NCI-H2227 treated with DMSO at 0.1 percent for 48 hours (cell line): ENCODE measurements around the gene SHPK.
A peak's percentile ranks its signal among the peaks of the same experiment; 100 is the strongest.

Source experiments
- DNase-seq: peaks from one replicate; lab custom pipeline; 2025; lab: John Stamatoyannopoulos, UW

Gene SHPK

DNA sequence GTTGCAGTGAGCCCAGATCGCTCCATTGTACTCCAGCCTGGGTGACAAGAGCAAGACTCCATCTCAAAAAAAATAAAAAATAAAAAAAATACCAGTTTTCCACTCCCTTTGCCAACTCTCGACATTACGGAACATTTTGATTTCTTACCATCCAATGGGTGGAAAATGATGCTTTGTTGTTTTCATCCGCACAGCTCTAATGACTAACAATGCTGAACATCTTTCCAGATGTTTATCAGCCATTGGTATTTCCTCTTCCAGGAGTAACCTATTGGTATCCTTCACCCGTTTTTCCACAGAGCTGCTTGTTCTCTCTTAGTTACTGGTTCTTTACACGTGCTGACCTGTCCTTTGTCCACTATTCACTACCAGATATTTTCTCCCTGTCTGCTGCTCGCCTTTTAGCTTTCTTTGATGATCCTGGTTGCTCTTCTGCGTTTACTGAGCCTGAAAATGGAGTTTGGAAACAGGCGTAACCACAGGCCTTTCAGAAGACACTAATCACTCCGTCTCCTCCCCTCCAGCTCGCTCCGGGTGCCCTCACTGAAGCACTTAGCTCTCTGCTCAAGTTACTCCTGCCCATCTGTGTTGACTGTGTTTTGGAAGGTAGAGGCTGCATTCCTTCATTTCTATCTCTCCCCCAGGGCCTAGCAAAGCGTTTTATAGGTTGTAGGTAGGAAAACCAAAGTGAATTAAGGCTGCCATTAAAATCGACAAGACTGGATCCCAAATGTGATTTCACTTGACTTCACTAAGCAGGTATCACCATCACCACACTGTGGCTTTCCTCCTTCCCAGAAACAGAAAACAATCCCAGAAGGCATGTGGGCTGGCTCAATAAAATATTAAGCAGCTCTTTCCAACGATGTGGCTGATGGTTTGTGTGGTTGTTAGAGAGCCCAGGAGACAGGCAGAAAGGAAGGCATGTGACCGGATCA, 8.9 kb downstream of the SHPK start:
- peak; percentile 35 for DNase-seq

DNA sequence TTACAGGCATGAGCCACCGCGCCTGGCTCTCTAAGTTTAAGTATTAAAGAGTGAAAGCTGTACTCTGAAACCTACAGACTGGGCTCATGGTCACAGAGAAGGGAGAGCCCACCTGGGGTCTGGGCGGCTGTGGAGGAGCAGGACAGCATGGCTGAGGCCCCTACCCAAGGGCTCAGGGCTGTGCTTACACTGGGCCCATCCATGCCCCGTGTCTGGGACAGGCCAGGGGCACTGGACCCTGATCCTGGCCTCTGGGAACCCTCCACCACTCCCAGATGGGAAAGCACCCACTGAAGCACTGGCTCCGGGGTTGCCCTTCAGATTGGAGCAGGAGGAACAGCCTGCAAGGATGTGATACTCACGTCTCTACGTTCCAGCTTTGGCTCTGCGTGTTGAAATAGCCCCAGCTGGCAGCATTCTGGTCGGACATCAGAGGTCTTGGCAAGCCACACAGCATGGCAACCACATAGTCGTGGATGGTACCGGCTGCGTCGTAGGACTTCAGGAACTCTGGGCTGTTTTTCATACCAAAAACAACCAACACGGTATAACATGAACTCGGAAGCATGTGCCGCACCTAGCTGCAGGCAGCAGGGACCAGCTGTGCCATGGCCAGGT, 13.0 kb downstream of the SHPK start:
- no peak for DNase-seq

DNA sequence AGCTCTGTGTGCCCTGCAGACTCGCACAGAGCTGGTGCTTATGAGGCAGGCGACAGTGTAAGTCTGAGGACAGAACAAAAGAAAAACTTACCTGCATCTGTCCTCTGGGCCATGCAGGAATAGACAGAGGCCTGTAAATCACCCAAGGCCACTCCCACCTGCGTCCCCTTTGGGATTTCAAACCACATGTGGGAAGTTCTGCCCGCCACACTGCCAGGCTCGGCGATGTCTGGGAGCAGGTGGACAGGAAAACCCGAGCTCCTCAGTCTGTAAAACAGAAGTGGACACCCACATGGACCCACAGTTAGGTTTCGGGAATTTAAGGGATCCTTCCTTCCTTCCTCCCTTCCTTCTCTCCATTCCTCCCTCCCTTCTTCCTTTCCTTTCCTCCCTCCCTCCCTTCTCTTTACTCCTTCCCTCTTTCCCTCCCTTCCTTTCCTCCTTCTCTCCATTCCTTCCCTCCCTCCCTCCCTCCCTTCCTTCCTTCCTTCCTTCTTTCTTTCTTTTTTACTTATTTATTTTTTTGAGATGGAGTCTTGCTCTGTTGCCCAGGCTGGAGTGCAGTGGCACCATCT, 14.8 kb downstream of the SHPK start:
- no peak for DNase-seq

DNA sequence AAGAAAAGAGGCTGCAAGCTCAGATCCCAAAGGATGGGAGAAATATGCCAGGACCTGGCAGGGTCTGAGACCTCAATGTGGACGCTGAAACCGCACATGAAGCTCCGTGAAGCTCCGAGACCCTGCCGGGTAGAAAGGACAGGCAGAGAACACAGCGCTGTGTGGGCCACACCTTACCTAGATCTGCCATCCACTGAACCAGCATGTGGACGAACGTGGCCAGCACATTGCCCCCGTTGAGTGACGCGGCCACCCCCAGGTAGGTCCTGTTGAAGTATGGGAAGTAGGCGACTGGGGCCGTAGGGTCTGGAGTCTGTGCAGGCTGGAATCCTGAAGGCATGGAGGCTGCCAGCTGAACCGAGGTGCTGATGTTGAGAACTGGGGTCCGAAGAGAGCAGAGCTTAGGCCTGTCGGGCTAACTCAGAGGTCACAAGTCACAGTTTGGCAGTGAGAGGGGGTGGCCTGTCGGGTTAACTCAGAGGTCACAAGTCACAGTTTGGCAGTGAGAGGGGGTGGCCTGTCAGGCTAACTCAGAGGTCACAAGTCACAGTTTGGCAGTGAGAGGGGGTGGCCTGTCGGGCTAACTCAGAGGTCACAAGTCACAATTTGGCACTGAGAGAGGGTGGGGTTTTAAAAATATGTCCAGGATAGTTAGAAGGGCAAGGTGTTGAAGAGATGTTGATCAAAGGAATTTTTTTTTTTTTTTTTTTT, 20.7 kb downstream of the SHPK start:
- no peak for DNase-seq

DNA sequence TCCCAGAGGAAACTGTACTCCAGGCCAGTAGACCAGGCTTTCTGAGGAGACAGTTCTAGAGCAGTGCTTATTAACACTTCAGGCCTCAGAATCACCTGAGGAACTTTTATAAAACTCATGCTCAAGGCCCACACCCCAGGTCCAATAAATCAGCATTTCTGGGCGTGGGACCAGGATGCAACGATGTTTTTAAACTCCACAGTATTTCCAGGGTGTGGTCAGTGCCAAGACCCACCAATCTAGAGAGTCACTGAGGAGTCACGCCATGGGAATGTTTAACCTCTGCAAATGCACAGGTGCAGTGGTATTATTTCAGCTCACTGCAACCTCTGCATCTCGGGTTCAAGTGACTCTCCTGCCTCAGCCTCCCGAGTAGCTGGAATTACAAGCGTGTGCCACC, 22.9 kb downstream of the SHPK start:
- DNase-seq = no peak

DNA sequence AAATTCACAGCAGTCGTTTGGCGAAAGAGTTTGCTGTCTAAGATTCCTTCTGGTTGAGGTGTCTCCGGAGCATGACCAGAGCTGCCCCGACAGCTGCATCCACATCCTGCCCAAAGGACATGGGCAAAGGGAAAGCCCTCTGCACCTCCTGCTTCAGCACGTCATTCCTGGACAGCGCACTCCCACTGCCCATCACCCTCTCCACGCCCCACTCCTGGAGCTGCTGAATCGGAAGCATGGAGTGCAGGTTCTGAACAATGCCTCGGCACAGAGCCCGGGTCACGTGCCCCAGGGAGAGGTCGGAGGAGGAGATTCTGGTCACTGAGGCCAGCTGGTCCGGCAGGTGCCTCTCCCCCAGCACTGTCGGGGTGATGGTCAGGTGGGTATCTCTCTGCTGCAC, 25.5 kb downstream of the SHPK start:
- DNase-seq = no peak

DNA sequence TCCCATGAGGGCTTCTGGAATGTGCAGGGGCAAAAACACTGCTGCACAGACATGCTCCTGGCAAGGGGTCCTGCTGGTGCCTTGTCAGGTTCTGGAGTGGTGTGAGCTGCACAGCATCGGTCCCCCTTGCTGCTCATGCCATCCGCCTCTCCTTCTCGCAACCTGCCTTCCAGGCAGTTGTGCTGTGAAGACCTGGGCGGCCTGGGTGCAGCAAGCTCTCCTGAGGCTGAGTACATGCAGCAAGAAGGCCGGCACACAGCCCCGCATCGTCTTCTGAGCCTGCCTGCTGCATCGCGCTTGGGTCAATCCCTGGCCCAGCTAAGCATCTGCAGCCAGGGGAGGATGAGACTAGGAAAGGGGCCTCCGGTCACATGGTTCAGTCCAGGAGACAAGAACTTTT, 26.4 kb downstream of the SHPK start:
- DNase-seq = no peak

DNA sequence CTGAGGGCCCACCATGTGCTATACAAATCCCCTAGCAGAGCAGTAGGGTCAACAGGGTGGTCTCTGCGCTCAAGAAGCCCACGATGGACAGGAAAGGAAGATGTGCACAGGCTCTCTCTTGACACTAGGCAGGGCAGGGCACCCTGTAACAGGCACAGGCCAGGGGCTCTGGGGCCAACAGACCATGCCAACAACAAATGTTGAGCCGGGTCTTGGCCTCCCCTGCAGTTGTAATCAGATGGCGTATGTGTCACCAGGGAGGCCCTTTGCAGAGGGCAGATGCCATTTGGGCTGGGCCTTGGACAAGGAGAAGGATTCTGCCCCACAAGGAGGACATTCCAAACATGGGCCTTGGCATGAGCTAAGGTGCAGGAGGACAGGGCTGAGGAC, 32.2 kb downstream of the SHPK start:
- DNase-seq = no peak

DNA sequence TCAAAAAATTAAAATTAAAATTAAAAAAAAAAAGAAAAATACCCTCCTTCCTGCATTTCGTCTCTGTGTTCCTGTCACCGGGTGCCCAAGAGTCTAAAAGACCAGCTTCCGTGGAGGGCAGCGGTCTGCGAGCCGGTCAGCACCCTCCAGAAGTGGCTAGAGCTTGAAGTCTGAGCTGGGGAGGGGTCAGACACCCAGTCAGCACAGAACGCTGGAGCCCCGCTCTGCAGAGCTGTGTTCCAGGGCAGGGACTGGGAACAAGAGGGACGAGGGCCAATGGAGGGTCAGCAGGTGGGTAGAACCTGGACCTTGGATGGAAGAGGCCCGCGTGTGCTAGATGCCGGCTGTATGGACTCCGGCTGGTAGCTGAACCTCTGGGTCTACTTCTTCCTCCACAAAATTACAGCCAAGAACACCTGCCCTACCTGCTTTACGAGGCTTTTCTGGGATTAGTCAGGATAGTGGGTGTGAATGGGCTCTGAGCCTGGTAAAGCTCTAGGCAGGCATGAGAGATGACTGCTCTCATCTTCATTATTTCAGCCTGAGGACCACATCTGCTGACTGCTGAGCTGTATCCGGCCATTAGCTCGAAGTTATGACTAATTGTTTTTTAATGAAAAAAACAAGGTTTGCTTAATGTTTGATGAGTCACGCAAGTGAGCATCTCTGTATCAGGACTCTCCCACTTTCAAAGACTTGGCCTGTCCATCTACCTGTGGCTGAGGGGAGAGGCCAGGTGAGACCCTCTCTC, 32.8 kb downstream of the SHPK start:
- no peak for DNase-seq

DNA sequence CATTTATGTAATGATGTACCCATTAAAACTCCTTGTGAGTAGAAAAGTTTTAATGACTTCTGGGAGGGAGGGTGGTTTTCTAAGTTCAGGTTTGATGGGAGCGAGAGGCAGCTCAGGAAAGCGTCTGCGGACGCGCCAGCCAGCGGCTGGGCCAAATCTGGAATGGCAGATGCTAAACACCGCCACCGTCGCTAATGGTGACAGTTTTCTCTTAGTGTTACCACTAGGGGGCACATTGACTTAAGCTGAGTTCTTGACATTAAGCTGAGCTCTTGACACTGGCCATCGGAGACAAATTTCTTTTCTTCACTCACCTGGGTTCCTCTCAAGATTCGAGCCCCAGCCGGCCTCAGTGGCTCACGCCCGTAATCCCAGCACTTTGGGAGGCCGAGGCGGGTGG, 33.6 kb downstream of the SHPK start:
- no peak for DNase-seq

DNA sequence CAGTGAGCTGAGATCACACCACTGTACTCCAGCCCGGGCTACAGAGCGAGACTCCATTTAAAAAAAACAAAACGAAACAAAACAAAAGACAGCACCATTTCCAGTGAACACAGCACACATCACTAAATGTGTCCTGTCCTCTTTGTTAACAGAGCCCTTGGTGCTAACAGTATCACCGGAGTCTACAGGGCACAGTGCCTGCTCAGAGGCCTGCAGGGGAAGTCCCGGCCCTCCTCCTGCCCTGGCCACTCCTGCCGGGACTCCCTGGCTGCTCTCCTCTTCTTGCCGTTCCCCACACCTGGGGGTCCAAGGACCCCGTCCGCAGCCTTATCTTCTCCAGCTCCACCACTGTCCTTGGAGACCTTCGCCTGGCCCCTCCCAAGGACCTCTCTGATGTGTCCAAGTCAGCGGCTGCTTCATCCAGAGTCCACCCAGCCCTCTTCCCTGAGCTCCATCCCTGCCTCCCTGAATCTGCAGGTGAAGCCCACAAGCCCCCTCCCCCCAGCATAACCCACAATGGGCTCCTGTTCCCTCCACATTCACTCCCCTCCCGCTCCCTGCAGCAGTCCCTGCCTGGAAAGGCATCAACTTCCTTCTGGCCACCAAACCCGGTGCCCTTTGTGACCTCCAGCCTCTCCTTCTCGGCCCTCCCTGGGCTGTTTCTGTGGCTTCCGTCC, 35.4 kb downstream of the SHPK start:
- DNase-seq = no peak

DNA sequence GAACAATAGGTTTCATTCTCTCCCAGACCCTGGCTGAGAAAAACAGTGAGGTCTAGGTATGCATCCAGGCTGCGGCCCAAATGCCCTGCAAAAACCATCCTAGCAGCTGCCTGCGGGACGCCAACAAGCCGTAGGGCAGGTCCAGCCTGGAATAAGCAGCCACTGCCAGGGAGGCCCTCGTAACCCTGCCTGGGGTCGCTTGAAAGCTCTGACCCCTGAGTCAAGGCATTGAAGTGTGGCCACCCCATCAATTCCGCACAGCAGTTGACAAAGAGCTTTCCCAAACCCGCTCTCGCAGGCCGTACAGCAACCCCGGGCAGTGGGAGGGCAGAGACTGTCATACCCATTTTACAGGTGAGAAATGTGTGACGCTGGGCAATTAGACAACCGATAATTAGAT, 38.0 kb downstream of the SHPK start:
- DNase-seq = no peak

DNA sequence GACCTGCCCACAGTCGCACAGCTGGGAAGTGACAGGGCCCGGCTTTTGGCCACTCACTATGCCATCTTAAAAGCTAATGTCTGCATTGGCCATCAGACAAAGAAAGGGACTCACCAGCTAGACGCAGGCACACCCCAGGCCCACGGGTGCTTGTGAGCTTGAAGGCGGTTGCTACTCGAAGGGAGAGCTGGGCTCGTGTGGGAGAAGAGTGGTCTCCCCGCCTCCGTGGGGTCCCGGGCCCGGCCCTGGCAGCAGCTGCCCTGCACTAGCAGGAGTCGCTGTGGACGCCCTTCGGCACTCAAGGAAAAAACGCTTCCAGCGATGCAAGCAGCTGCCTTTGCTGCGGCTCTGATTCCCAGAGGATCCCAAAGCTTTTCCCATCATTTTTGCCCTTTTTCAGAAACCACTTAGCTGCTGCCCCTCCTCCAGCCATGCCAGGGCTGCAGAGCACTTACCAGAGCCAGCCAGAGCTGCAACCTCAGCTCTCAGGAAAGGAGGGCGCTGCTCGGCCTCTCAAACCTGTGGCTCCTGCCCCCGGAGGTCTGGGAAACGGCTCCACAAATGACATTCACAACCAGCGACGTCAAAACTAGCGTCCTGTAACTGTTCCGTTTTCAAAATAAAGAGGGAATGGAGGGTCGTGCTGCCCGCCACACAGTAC, 39.1 kb downstream of the SHPK start:
- no peak for DNase-seq

DNA sequence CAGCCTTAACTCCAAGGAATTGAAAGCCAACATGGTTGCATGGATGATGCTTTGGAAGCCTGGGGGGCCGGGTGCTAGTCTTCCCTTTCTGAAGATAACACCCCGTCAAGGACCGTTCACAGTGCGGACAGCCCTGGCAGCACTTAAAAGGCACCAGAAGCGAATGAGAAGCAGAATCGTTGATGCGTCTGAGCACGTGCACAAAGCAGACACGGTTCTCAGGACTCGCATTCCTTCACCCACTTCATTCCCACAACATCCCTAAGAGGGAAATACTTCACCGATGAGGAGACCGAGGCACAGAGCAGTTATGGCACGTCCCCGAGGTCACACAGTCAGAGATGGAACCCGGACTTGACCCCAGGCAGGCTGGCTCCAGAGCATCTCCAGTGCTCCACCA, 41.1 kb downstream of the SHPK start:
- DNase-seq = no peak

DNA sequence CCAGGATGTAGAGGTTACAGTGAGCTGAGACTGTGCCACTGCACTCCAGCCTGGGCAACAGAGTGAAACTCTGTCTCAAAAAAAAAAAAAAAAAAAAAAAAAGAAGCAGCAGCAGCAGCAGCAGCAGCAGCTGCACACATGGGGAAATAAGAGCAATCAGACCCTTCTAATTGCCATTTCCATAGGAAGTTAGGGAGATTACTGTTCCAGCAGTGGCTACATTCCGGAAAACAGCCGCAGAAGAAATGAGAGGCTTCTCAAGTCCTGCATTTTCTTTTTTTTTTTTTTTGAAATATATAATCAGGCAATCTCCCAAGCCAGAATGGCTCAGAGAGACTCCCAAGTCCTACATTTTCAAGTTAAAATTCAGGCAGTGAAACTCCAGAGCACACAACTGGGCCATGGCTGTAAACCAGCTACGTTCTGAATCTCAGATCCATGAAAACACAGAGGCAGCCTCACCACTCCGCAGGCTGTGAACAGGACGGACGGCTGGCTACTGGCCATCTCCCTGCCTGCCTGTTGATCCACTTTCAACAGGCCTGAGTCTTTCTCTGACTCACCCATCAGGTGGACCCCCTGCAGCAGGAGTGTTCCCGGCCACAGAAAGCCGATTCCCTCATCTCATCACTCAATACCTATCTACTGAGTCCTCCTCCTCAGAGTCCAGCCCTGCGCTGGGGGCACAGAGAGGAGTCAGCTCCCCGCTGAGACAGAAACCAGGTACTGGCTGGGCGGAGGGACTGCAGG, 41.8 kb downstream of the SHPK start:
- DNase-seq = no peak

DNA sequence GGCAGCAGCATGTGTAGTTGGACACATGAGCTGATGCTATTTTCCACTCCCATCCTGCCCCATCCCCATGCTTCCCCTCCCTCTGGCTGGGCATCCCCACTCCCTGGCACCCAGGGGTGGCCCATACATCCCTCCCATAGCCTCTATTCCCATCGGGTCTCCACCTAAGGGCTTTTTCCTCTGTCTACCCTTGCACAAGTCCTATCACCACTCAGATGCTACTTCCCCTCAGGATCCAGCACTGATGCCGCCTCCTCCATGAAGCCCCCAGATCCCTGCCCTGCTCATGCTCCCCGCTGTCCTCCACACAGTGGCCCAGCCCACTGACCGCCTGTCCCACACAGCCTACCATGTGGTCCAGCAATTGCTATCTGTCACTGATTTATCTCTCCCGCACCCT, 42.7 kb downstream of the SHPK start:
- no peak for DNase-seq

DNA sequence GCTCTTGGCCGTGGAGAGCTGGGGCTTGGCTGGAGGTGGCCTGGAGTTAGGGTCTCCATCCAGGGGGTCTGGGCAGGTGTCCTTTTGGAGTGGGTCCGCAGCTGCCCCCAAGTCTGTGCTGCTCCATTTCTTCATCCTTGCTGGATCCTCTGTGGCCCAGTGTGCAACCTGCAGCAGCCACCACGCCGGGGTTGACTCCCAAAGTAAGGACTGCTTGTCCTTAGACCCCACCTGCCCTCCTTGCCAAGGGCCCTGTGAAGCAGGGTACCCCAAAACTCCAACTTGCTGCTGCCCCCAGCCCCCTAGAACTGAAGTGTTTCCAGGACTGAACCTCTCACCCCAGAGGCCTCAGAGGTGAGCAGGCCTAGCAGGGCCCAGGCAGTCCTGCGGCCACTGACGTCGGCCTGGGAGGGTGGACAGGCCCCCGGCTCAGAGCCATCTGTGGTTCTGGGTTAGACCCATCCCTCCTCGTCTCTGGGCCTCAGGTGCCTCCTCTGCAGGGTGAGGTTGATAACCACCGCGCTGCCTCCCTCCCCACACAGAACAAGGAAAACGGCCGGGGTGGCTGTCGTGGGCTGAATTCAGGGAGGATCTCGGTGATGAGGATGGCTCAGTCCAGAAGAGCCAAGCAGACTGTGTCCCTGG, 43.7 kb downstream of the SHPK start:
- no peak for DNase-seq

DNA sequence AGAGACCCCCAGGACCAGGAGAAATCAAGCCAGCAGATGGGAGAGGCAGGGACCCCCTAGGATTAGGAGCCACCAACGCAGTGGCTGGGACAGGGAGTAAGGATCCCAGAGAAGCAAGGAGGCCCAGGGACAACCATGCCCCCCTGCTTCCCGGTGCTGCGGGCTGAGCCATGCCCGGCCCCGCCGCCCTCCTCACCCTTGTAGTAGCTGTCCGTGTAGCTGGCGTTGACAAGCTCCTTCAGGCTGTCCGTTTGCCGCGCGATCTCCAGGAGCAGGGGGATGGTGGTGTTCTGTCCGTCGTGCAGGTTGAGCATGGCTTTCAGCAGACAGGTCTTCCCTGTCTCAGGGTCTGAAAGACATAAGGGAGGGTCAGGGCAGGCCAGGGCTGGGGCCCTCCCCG, 45.3 kb downstream of the SHPK start:
- DNase-seq = no peak

DNA sequence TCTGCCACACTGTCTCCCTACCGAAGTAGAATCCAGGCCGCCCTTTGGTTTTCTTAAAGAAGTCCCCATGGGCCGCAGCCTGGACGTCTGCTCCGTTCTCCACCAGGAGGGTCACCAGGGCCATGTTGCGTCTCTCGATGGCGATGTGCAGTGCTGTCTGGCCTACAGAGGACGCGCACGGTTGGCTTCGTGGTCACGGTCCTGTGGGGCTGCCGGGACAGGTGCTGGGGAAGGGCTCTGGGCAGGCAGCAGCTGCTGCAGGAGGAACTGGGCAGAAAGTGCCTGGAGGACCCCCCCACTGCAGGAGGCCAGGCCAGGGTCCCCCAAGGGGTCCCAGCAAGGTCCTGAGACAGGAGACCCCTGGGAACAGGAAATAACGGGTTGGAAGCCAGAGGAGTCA, 45.8 kb downstream of the SHPK start:
- DNase-seq = no peak

DNA sequence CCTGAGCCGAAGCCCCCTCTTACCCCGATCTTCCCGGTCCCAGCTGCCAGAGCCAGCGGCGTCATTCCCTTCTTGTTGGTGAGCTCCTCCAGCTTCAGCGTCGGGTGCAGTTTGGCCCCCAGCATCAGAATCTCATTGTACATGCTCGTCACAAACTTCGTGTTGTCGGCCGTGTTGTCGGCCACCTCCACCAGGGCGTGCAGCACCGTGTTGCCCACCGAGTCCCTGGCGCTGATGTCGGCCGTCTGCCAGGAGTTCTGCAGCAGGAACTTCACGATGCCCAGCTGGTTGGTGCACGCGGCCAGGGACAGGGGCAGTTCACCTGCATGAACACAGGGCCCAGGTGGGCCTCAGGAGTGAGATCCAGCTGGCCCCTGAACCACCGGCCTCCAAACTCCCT, 46.3 kb downstream of the SHPK start:
- no peak for DNase-seq
